CD4-positive, alpha-beta T cell treated with Interleukin-17A for 1 hour (primary cell): Measurements from ENCODE around the gene FBXW8.
A peak's percentile ranks its signal among the peaks of the same experiment; 100 is the strongest.

Experiments
- DNase-seq: peaks from one replicate; pipeline ENCODE4 v3.0.0-alpha.2; 2020

FBXW8 gene

DNA sequence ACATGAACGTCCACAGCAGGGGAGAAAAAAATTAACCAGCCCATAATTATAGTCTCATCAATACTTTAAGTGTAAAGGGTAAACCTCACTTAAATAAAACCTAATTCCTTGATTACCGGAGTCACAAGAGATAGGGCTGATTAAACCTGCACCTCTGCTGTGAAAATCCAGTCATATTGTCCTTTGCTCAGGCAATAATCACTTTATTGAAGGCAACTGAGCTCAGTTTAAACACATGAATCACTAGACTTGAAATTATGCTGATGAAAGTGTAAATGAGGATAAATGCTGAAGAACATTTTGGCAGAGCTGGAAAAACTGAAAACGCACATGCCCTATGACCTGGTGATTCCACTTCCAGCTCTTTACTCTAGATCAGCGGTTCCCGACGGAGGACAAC is 22.9 kb upstream of the FBXW8 start:
- no peak for DNase-seq

DNA sequence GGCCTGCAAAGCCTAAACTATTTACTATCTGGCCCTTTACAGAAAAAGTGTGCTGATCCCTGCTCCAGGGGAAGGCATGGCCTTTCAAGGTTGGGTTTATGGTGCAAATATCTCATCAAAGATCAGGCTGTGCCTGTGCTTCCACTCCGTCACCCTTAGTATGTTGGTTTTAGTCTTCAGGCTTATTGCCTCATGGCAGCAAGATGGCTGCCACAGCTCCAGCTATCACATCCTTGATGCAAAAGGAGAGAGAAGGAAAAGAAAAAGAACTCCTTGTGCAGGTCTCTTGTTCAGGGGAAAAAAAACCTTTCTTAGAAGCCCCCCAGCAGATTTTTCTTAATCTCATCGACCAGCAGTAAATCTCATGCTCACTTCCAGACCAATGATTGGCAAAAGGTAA is 20.4 kb upstream of the FBXW8 start:
- no peak for DNase-seq

DNA sequence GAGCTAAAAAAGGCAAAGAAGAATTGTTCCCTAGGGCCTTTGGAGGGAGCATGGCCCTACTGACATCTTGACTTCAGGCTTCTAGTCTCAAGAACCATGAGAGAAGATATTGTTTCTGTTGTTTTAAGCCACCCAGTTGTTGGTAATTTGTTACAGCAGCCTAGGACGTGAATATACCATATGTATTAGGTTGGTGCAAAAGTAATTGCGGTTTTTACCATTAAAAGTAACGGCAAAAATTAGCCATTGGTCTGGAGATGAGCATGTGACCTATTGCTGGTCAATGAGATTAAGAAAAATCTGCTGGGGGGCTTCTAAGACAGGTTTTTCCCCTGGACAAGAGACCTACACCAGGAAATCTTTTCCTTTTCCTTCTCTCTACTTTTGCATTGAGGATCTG is 19.7 kb upstream of the FBXW8 start:
- no peak for DNase-seq

DNA sequence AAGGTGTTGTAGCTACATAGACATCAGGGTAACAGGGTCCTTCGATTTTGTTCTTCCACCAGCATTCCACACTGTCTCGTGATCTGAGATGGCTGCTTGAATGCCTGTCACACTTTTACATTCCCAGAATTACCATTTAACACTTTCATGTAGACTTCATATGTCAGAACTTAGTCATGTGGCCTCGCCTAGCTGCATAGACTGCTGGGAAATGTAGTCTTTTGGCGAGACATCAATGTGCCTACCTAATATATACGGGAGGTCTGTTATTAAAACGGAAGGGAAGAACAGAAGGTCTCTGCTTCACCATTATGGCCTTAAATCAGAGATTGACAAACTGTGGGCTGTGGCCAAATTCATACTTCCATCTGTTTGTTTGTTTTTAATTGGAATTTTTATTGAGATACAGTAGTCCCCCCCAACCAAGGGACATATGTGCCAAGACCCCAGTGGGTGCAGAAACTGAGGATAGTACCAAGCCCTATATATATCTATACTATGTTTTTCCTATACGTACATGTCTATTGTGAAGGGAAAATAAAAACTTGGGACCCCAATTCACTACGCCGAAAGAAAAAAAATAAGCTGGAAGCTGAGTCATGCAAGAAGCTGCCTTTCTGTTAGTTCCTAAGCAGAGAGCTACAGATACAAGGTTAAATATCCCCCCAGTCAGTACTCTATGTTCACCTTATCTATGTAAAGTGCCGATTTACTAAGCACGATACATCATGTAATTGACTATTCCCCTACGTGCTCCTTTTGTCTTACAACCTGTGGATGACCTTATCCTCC is 18.2 kb upstream of the FBXW8 start:
- DNase-seq = no peak

DNA sequence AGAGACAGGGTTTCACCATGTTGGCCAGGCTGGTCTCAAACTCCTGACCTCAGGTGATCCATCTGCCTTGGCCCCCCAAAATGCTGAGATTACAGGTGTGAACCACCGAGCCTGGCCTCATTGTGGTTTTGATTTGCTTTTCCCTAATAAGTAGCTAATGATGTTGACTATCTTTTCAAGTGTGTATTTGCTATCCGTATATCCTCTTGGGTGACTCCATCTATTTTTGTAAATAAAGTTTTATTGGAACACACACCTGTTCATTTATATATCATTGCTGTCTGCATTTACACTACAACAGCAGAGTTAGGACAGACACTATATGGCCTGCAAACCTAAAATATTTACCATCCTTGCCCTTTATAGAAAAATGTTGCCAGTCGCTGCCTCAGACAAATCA is 15.8 kb upstream of the FBXW8 start:
- no peak for DNase-seq

DNA sequence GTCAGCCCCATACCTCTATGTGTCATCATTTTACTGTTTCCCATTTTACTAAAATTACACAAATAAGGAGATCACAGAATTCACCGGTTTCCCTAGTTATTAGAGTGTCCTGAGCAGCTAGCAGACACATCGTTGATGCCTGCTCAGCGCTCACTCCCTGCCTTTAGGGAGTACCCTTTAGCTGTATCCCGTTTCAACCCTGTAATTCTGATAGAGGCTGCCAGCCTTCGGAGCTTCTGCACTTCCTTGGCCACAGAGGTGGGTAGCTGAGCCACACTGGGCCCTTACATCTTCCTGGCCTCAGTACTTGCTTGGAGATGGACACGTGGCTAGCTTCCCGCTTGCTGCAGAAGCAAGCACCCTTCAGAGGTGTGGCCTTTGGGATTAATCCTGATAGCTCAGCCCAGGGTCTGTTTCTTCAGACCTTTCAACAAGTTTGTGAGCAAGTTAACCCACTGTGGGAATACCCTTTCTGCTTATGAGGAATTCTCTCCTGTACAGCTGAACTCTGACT is 14.3 kb upstream of the FBXW8 start:
- no peak for DNase-seq

DNA sequence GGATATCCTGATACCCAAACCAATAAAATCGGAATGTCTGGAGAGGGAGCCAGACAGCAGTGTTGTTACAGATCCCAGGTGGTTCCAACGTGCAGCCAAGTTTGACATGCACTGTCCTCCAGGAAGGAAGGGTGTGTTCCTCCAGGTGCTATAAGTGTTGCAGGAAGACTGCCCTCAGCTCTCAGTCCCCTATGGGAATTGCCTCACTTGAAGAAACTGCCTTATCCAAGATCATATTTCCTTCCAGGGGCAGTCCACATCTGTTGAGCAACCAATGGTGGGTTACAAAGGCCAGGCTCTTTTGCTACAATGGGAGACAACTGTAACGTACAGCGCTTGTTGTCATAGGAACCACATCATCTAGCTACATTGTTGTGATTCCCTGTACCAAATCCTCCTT is 13.3 kb upstream of the FBXW8 start:
- DNase-seq = no peak

DNA sequence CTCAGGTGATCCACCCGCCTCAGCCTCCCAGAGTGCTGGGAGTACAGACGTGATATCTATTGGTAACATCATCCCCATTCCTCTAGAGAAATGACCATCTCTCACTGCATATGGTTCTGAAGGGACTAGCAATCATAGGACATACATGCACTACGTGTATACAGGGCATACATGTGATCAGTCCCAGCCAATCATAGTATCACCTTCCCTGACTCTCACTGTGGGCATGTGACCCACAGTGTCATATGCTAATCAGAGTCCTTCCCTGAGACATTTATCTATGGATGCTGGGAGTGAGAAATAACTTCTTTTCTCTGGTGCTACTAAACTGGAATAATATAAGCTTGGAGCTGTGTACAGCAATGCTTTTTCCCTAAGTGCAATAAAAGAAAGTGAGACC is 12.1 kb upstream of the FBXW8 start:
- no peak for DNase-seq

DNA sequence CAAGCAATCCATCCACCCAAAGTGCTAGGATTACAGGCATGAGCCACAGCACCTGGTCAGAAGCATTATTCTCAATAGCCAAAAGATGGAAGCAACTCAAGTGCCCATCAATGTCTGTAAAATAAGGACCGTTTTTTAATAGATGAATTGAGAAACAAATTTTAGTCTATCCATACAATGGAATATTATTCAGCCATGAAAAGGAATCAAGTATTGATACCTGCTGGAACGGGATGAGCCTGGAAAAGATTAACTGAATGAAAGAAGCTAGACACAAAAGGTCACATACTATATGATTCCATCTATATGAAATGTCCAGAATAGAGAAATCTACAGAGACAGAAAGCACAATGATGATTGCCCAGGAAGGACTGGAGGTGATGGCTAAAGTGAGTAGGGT is 9.1 kb upstream of the FBXW8 start:
- no peak for DNase-seq

DNA sequence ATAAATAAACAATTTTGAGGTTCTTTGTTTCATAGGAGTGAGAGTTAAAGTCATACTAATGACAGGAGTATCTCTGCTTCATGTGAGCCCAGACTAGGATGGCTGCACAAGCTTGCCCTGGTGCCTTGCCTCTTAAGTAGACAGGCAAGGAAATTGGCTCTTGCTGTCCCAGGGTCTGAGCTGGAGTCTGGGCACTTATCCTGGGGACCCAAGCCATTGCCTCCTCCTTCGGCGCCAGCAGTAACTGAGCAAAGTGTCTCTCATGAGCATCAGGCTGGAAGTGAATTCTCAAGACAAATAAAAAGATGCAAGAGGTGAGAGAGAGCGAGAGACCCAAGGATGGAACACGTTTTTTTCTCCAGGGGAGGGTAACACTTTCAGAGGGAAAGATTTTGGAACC is 6.9 kb upstream of the FBXW8 start:
- no peak for DNase-seq

DNA sequence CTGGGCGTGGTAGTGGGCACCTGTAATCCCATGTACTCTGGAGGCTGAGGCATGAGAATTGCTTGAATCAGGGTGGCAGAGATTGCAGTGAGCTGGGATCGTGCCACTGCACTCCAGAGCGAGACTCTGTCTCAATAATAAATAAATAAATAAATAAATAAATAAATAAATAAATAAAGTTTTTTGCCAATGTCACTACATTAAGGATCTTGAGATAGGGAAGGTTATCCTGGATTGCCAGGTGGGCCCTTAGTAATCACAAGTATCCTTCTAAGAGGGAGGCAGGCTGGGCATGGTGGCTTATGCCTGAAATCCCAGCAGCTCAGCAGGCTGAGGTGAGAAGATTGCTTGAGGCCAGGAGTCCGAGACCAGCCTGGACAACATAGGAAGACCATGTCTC is 4.5 kb upstream of the FBXW8 start:
- DNase-seq = no peak

DNA sequence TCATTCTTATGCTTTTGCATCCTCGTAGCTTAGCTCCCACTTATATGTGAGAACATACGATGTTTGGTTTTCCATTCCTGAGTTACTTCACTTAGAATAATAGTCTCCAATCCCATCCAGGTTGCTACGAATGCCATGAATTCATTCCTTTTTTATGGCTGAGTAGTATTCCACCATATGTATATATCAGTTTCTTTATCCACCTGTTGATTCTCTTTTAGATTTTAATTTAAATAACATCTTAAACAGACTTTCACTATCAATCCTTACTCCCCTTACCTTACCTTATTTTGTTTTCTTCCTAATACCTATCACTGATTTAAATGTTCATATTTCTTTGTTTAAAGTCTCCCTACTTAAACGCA is 488 bp upstream of the FBXW8 start:
- DNase-seq = no peak

DNA sequence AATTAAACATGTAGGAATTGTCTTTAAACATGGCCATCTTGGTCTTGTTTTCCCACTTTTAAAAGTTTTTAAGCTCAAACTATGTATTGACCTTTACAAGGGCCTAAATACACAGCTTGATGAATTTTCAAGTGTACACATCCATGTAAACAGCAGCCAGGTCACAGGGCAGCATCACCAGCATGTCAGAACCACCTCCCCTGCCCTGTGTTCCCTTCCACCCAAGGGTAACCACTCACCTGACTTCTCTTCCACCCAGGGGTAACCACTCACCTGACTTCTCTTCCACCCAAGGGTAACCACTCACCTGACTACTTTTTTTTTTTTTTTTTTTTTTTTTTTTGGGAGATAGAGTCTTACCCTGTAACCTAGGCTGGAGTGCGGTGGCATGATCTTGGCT is 4.6 kb downstream of the FBXW8 start:
- DNase-seq = no peak

DNA sequence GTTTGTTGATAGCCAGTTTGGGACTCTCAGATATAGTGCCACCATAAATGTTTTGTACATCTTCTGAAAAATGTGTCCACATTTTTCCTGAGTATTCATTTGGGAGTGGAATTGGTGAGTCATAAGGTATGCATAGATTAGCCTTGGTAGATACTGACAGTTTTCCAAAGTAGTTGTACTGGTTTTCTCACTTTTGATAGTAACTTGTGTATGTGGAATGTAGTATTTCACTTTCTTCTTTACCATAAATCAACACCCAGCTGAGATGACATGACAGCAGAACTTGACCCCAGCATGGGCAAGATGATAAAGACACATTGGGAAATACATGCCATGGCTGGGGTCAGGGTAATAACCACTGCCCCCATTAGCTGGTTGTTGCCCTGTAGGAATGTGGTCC is 5.4 kb downstream of the FBXW8 start:
- DNase-seq = no peak

DNA sequence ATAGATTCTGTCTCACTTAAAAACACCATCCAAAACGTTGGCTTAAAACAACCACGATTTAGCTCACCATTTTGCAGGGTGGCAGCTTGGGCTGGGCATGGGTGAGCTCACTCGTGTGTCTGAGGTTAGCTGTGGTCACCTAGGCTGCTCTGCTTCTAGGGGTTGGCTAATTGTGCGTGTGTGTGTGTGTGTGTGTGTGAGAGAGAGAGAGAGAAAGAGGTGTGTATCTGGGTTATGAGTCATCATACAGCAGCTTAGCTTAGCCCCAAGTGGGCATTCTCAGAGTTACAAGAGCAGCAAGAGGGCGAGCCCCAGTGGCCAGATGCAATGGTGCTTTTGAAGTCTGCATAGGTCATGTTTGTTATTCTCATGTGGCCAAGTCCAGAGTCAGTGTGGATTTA is 6.0 kb downstream of the FBXW8 start:
- peak; percentile 58 for DNase-seq

DNA sequence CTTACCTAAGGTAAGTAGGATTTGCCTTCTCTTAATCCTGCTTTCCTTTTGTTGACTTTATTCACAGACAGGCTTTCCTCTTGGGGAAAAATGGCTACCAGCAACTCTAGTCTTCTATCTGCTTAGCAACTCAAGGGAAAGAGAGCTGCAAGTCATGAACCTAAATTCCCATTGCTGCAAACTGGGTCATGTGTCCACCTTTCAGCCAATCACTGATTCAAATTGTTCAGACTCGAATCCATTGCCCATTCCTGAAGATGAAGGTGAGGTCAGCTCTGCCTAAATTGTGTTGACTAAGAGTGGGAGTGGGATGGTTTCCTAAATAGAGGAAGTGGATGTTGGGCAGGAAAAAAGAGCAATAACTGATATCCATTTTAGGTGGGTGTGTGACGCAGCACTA is 7.7 kb downstream of the FBXW8 start:
- no peak for DNase-seq

DNA sequence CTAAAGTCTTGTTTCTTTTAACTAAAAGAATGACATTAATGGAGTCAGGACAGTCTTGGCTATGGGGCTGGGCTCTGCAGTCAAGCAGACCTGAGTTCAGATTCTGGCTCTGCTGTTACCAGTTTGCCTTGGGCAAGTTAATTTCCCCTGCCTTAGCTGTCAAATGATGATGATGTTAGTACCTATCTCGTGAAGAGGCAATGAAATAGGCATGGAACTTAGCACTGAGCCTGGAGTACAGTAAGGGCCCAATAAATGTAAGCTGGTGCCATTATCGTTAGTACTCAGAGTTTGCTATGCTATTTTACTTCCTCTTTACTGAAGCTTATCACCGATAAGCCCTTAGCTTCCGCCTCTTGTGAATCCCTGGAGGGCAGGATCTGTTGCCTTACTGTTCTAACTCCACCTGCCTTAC is 8.5 kb downstream of the FBXW8 start:
- no peak for DNase-seq

DNA sequence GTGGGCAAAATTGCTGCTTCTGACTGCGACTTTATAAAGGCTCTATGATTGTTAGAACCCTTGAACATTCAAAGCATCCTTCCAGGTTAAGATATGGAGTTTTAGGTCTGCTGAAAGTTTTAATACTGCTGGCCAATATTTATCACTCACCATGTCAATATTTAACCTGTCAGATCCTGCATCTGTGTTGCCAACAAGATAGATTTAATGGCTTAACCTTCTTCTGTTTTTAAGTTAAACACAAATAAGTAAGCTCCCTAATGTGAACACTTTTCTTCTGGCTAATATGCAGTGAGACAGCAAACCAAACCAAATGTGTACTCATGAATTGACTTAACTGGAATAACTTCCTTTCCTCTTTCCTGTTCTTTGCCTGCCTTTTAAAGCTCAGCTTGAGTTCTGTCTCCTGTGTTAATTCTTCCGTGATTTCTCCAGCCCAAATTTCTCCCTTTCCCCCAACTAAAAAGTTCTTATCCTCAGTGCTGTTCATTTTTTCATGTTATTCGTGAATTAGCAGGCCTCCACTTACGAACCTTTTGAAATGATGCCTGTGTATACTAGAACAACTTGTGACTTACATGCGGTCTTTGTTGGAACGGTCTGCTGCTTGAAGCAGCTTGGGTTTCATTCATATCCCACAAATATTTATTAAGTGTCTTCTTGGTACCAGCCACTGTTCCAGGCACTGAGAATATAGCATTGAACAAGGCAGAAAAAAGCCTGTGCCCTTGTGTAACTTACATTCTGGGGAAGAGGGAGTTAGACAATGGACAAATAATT is 9.1 kb downstream of the FBXW8 start:
- DNase-seq = no peak

DNA sequence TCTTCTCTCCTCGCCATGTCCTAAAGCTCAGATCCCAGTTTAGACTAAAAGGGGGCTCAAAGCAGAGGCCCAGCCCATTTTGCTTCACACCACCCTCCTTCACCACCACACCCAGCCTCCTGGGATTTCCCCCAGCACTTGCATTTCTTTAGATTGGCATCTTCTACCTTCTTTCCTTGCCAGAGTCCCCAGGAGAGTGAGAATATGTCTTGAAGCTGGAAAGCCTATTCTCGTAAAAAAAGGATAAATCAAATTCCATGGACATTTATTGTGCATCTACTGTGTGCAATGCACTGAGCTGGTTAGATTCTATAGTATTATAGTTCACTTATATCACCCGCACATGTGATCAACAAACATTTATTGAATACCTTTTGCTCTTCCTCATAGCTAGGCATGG is 10.2 kb downstream of the FBXW8 start:
- DNase-seq = no peak

DNA sequence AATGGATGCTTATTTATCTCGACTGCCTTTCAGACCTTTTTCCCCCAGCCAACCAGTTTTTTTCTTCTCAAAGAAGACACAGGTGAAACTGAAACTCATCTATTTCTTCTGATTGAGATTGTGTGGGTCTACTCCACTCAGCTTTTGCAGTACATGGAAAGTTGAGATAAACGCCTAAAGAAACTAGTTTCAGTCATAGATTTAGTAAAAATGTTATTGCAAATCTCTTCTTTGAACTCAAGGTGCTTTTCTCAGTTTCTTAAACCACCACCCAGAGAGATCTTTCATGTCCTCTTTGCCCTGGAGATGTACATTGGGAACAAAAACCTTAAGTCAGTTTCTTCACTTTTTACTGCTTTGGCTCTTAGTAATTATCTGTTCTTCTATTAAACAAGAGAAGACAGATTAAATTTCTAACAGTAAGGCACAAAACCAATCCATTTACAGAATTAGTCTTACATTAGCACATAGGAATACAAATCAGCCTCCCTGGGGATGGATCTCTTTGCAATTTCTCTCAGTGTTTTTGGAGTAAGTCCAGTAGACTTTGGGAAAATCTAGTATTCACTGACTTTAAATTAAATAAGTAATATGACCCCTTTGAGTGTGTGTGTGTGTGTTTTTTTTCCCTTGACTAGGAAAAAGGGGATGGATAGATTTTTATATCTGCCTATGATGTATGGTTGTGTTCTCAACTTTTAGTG is 11.6 kb downstream of the FBXW8 start:
- peak; percentile 8 for DNase-seq

DNA sequence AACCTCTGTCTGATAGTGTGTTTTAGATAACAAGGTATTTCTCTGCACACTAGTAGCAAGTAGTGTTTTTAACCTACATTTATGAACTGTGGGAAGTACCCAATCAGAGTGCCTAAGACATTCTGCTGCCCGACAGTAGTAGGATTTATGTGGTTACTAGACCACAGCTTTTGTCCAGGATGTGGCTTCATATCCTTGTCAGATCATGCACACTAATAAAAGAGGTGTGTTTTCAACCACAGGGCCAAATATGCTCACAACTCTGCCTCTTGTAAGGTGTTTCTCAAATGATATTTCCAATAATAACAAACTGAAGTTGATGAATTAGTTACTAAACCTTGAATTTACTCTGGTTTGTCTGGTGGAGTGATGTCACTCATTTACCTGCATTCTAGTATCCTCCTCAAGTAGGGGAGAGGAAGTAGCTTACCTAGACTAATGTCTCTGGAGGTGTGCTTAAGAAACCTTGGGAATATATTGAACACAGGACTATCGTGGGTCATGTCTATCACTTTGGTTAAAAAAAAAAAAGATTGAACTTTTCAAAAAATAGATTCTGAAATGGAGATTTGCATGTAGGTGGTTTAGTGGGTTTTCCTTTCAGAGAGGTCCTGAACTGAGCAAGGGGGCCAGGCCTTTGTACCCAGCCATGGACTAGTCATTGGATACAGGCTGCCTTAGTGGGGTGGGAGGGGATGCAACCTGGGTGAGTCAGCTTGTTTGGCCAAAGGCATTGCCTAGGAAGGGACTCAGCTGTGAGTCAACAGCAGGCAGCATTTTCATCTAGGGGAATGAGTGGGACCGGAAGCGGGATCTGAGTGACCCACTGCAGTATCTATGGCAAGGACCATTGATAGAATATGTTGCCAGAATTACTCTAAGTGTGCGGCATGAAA is 14.1 kb downstream of the FBXW8 start:
- peak; percentile 87 for DNase-seq
